Measurements from ENCODE around the gene NACA.

GRCh38 chr12:56720731-56721151 lies 4.4 kb downstream of the NACA start:
- TF ChIP-seq CTCF (IDR thresholded peaks at IDR 0.05; ENCODE audit: low read depth, low read length, poor library complexity, severe bottlenecking) (no peak), EZH2phosphoT487 (IDR thresholded peaks at IDR 0.05; ENCODE audit: borderline replicate concordance, low read length) (no peak)
